NCI-H2107 (cell line): ENCODE results near the gene CAMK2N1.

ENCODE experiments used
- DNase-seq: peaks from one replicate; lab custom pipeline; 2025; lab: John Stamatoyannopoulos, UW

The CAMK2N1 gene

GRCh38 chr1:20443703-20444586, 42.1 kb downstream of the CAMK2N1 start:
- DNase-seq, result no peak

DNA sequence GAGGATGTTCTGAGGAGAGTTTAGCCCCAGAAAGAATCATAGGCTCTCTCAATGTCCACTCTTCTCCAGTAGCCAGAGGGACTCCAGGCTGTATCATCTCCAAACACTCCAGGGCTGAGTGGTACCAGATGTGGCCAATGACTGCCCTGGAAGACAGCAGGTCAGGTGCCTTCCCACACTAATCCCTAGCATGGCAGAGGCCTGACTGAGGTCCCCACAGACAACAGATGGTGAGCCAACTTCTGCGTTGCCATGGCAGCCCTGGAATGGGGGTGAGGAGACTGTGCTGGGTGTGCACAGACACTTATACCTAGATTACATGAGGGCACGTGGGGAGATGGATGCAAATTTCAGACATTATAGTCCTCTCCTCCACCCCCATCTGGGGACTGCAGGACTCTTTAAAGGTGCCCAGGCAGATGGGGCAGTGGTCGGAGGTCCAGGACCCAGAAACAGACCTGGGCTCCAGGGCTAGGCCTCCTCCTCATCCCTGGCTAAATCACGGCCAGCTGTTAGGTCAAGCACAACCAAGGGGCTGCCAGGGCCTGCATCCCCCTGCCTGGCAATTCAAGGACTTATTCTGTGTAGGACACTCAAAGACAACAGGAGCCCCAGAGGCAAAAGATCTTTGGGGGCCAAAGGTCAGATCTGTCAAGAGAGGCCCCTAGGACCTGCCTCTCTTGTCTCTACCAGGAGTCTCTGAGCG, 42.9 kb downstream of the CAMK2N1 start:
- no peak for DNase-seq

- no peak for DNase-seq
Measured at GRCh38 chr1:20440785-20441200, 45.2 kb downstream of the CAMK2N1 start.

- DNase-seq, result no peak
Measured at GRCh38 chr1:20439282-20439681, 46.7 kb downstream of the CAMK2N1 start.

GRCh38 chr1:20437640-20438039, 48.4 kb downstream of the CAMK2N1 start:
- no peak for DNase-seq

DNA sequence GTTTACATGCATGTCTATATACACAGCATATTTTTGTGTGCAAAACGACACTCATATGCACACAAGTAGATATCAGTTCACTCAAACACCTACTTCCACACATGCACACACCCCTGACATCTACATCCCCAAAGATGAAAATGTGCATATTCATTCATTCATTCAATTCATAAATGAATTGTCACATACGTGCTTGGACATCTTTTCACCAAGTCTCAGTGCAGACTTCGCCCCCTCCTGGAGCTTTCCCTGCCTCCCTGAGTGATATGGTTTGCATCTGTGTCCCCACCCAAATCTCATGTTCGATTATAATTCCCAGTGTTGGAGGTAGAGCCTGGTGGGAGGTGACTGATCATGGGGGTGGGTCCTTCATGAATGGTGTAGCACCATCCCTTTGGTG, 53.1 kb downstream of the CAMK2N1 start:
- no peak for DNase-seq
